WERI-Rb-1 (cell line): ENCODE data around the gene SLC24A3.

ENCODE experiments used
- DNase-seq: peaks from one replicate; pipeline ENCODE4 v3.0.0-alpha.2; 2020
- H3K27ac ChIP-seq: fragments of 250-450 bp; sonication (Bioruptor Pico); 2 replicates; pipeline ENCODE4 v1.5.1; 2020; ENCODE audit warnings: mild to moderate bottlenecking, moderate library complexity
- H3K27me3 ChIP-seq: fragments of 250-450 bp; sonication (Bioruptor Pico); 2 replicates; pipeline ENCODE4 v1.5.1; 2021; ENCODE audit warnings: mild to moderate bottlenecking, low read depth, moderate library complexity; ENCODE audit not compliant: insufficient read depth, severe bottlenecking
- H3K36me3 ChIP-seq: fragments of 250-450 bp; sonication (Bioruptor Pico); 2 replicates; pipeline ENCODE4 v1.5.1; 2020; ENCODE audit warnings: mild to moderate bottlenecking, moderate library complexity
- H3K4me3 ChIP-seq: 2 replicates; pipeline ENCODE4 v1.5.1; 2011; ENCODE audit warnings: low read depth, mild to moderate bottlenecking, control low read depth, low read length
- H3K9me3 ChIP-seq: fragments of 250-450 bp; sonication (Bioruptor Pico); 2 replicates; pipeline ENCODE4 v1.5.1; 2021; ENCODE audit warnings: mild to moderate bottlenecking, moderate library complexity; ENCODE audit not compliant: severe bottlenecking
- TF ChIP-seq, protein P1 (sequence below): IDR thresholded peaks from 2 replicates; pipeline ENCODE4 v1.5.1; 2011; ENCODE audit warnings: low read depth, mild to moderate bottlenecking, control low read depth, inconsistent platforms, low read length

Gene SLC24A3

DNA sequence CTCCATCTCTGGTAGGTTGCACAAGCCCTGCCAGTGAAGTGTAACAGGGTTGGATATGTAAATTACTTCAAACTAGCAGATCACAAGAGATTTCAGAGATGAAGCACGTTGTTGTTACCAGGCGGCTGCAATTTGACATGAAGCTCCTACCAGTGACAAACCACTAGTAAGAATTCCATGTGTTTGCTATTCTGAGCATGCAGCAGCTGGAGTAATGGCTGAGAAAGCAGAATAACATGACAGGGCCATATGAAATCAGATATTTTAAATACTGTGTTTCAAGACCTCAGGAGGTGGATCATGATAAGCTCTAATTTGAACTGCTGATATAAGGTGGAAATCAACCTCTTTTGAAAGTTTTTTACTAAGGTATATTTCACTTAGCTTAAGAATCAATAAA lies 557.1 kb downstream of the SLC24A3 start:
- Histone ChIP-seq H3K4me3 (no peak overlapping the region), H3K9me3 (no peaks in the 10 kb centered on the region), H3K27me3 (no peaks in the 10 kb centered on the region), H3K36me3 (no peaks in the 10 kb centered on the region), H3K27ac (no peak overlapping the region)
- no peak for DNase-seq
- TF ChIP-seq, protein P1, sequence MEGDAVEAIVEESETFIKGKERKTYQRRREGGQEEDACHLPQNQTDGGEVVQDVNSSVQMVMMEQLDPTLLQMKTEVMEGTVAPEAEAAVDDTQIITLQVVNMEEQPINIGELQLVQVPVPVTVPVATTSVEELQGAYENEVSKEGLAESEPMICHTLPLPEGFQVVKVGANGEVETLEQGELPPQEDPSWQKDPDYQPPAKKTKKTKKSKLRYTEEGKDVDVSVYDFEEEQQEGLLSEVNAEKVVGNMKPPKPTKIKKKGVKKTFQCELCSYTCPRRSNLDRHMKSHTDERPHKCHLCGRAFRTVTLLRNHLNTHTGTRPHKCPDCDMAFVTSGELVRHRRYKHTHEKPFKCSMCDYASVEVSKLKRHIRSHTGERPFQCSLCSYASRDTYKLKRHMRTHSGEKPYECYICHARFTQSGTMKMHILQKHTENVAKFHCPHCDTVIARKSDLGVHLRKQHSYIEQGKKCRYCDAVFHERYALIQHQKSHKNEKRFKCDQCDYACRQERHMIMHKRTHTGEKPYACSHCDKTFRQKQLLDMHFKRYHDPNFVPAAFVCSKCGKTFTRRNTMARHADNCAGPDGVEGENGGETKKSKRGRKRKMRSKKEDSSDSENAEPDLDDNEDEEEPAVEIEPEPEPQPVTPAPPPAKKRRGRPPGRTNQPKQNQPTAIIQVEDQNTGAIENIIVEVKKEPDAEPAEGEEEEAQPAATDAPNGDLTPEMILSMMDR, result no peak

DNA sequence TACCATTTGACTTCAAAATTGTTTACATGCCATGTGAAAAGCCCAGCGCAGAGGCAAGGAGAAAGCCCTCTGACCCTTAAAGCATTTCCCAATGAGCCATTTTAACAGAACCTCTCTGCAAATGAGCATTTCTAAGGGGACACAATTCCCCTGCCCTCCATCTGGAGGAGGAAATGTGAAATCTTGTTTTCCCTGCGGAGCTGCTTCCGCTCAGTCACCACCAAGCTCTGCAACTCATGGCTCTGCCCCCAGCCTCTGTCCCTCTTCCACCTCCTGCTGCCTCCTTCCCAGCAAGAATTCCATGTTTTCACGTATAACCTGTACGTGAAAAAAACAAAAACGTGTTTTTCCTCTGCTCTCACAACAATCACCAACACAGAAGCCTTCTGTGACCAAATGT lies 557.9 kb downstream of the SLC24A3 start:
- no peaks in the 10 kb centered on the region for H3K36me3 ChIP-seq
- H3K27ac ChIP-seq, result no peak overlapping the region
- no peaks in the 10 kb centered on the region for H3K27me3 ChIP-seq
- H3K9me3 ChIP-seq, result no peaks in the 10 kb centered on the region
- TF ChIP-seq, protein P1, result no peak
- no peak for DNase-seq
- no peak overlapping the region for H3K4me3 ChIP-seq

DNA sequence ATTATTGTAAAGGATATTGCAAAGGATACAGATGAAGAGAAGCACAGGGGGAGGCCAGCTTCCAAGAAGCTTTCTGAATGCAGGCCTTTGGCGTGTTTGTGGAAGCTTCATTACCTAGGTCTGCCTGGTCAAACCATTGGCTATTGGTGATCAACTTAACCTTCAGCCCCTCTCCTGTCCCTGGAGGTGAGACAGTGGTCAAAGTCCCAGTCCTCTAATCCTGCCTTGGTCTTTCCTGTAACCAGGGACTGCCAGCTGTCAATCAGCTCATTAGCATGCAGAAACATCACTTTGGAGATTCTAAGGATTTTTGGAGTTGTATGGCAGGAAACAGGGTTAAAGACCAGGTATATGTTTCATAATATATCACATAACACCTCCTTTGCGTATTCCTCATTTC lies 558.6 kb downstream of the SLC24A3 start:
- no peaks in the 10 kb centered on the region for H3K9me3 ChIP-seq
- H3K4me3 ChIP-seq, result no peak overlapping the region
- H3K36me3 ChIP-seq, result no peaks in the 10 kb centered on the region
- no peaks in the 10 kb centered on the region for H3K27me3 ChIP-seq
- TF ChIP-seq, protein P1, result no peak
- no peak overlapping the region for H3K27ac ChIP-seq
- DNase-seq, result no peak
